Measurements from ENCODE around the gene FAM193A. TPM values are rescaled to one million over a fixed set of nuclear protein-coding genes. Genes with fewer than 3 reads are reported as not detected.
"Not testable (repeated sequence)": the region's sequence is repeated elsewhere in the genome, so short reads cannot be mapped to it uniquely, and the experiment has no call there.

The FAM193A gene
- polyA plus RNA-seq, 4 donors = 23.6 to 33.0 (median 28.4) TPM

- no peak for DNase-seq (ENCODE audit: low read depth in 4 of 4, low spot score in 2 of 4)
Observed at GRCh38 chr4:2714061-2714770, 177.8 kb downstream of the FAM193A start.

GRCh38 chr4:2714918-2715317 is 178.5 kb downstream of the FAM193A start:
- no peak for DNase-seq (ENCODE audit: low read depth in 4 of 4, low spot score in 2 of 4)

DNA sequence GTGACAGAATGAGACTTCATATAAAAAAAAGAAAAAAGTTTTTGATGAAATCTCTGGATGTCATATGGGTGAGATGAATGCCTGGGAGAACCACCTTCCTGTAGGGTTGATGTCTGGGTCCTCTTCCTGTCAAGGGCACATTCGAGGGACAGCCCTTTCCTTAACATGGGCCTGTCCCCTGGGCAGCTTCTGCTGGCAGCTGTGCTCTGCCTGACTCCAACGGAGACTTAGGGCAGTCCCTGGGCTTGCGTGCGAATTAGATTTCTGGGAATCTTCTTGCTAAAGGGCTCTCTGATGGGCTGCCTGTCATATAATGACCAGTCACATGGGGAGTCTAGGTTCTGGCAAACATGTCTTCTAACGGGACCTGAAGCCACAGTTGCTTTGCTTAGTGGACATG is 179.0 kb downstream of the FAM193A start:
- no peak for DNase-seq (ENCODE audit: low read depth in 4 of 4, low spot score in 2 of 4)

DNA sequence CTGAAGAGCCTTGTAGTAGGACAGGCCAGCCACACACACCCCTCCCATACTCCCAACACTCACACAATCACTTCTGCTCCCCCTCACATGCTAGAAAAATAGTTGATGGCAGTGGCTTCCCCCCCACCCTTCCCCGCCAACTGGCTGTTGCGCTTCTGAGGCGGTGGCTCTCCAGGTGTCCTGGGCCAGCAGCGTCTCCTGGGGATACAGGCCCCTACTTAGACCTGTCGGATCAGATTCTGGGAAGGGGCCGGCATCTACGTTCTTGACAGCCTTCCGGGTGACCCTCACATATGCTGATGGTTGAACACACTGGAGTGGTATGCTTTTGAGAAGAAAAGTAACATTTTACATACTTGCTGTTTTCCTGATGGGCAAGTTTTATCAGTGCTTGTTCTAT is 179.8 kb downstream of the FAM193A start:
- DNase-seq (ENCODE audit: low read depth in 4 of 4, low spot score in 2 of 4) = no peak

GRCh38 chr4:2721586-2721985 is 185.1 kb downstream of the FAM193A start:
- no peak for DNase-seq (ENCODE audit: low read depth in 4 of 4, low spot score in 2 of 4)

- DNase-seq (ENCODE audit: low read depth in 4 of 4, low spot score in 2 of 4) = no peak
Observed at GRCh38 chr4:2722033-2722432, 185.6 kb downstream of the FAM193A start.

DNA sequence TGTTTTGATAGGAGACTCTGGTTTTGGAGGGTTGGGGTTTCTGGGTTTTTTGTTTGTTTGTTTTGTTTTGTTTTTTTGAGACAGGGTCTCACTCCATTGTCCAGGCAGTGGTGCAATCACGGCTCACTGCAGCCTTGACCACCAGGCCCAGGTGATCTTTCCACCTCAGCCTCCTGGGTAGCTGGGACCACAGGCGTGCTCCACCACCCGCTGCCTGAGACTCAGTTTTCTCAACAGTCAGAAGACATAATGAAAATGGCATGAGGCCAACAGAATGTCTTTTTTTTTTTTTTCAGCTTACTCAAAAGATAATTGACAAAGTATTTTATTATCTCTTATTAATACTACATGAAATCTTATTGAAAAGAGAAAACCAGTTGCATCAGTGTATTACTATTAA is 187.3 kb downstream of the FAM193A start:
- DNase-seq (ENCODE audit: low read depth in 4 of 4, low spot score in 2 of 4) = no peak

GRCh38 chr4:2725380-2725779 is 188.9 kb downstream of the FAM193A start:
- DNase-seq (ENCODE audit: low read depth in 4 of 4, low spot score in 2 of 4) = no peak

DNA sequence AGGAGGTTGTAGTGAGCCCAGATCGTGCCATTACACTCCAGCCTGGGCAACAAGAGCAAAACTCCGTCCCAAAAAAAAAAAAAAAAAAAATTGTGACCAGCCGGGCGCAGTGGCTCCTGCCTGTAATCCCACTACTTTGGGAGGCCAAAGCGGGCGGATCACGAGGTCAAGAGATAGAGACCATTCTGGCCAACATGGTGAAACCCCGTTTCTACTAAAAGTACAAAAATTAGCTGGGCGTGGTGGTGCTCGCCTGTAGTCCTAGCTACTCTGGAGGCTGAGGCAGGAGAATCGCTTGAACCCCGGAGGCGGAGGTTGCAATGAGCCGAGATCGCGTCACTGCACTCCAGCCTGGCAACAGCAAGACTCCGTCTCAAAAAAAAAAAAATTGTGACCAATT is 190.4 kb downstream of the FAM193A start:
- not testable (repeated sequence) for DNase-seq (ENCODE audit: low read depth in 4 of 4, low spot score in 2 of 4)

- DNase-seq (ENCODE audit: low read depth in 4 of 4, low spot score in 2 of 4) = no peak
Observed at GRCh38 chr4:2728221-2728620, 191.8 kb downstream of the FAM193A start.

DNA sequence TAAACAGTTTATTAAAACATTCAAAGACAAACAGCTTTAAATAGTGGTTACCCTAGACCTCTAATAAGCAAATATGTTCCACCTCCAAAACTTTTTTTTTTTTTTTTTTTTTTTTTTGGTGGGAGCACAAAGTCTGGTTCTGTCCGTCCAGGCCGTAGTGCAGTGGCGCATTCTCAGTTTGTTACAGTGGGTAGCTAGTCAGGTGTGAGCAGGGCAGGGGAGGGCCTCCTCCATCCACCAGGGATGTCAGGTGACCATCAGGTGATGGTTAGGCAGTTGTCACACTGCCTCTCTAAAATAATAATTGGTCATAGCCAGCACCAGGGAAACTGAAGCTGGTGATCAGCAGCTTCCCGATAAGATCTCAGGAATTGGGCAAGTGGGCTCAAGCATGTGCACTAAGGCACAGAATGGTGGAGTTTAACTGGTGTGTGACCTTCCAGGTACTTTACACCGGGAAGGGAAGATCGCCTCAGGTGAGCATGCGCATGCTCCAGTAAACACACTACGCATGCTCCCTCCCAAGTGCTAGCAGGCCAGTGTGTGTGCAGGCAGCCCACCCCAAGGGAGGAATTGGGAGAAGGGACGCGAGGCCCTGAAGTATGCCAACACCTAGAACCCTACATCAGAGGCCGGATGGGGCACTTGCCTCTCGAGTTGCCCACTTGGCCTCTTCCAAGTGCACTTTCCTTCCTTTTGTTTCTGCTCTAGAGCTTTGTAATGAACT is 192.5 kb downstream of the FAM193A start:
- no peak for DNase-seq (ENCODE audit: low read depth in 4 of 4, low spot score in 2 of 4)

GRCh38 chr4:2729533-2729875 is 193.1 kb downstream of the FAM193A start:
- DNase-seq (ENCODE audit: low read depth in 4 of 4, low spot score in 2 of 4) = no peak

GRCh38 chr4:2731907-2732317 is 195.5 kb downstream of the FAM193A start:
- no peak for DNase-seq (ENCODE audit: low read depth in 4 of 4, low spot score in 2 of 4)

GRCh38 chr4:2732526-2732925 is 196.1 kb downstream of the FAM193A start:
- DNase-seq (ENCODE audit: low read depth in 4 of 4, low spot score in 2 of 4) = no peak

DNA sequence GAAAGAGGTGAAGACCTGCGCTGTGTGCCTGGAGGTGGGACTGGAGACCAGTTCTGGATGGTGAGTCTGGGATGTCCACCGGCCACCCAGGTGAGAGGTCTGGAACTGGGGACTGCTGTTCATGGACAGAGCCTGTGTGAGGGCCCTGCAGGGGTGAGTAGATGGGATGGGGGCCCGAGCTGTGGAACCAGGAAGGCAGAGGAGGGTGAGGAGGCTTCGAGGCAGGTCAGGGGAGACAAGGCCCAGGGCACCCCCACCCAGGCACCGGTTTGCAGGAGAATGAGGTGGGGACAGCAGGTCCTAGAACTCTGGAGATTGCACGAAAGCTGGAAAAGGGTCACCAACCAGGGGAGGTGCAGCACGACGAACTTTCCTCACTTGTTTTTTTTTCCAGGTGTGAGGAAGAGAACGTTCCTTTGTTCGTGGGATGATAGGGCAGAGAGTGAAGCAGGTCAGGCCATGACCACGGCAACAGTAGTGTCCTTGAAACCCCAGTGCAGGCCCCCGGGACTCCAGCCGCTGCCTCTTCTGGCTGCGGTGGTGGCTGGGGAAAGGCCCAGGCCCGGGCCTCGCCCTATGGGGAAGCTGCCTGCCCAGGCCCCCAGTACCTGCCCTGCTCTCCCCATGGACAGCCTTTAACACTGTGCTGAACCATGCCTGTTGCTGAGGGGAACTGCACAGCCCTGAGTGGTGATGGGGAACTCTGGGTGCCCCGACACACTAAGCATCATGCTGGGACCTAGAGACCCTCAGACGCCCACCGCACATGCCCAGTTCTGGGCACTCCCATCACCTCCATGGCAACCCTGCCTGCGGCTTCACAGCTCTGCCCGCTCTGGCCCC is 196.8 kb downstream of the FAM193A start:
- DNase-seq (ENCODE audit: low read depth in 4 of 4, low spot score in 2 of 4) = no peak

DNA sequence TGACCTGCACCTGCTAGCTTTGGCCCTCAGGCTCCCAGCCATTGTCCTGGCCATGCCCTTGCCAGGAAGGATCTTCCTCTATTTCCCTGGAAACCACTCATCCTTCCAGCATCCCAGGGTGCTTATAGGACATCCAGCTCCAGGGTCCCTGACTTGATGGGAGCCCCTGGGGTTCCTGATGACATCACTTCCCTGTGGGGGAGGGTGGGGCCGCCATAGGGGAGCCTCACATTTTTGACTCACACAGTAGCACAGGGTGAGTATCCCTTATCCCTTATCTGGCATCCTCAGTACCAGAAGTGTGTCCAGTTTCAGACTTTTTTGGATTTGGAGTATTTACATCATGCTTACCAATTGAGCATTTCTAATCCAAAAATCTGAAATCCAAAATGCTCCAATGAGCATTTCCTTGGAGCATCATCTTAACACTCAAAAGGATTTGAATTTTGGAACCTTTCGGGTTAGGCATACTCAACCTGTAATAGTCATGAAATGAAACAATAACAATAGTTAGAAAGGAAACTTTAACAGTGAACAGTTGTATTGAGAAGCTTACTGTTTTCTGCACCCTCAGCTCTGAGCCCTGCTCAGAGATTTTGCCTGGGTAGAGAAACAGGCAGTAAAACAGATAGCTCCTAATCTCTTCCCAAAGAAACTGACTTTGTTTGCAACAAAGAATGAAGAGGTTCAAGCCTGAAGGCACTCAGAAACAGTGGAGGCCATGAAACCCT is 197.6 kb downstream of the FAM193A start:
- DNase-seq (ENCODE audit: low read depth in 4 of 4, low spot score in 2 of 4) = no peak

DNA sequence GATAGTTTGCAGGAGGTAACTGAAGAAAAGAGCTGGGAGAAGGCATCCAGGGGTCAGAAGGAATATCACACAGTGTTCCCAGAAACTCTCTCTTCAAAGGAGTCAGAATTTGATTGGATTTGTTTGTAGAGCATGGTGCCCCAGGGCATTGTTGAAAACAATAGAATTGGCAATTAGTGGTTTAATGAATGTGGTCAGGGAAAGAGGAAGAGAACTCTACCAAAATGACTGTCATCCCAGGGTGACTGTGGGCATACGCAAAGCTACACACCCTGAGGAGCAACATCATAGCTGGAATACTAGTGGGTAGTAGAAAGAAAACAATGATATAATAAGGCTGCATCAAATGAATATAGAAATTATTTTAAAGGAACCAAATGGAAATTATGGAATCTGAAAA is 198.2 kb downstream of the FAM193A start:
- no peak for DNase-seq (ENCODE audit: low read depth in 4 of 4, low spot score in 2 of 4)

GRCh38 chr4:2735869-2736268 is 199.4 kb downstream of the FAM193A start:
- no peak for DNase-seq (ENCODE audit: low read depth in 4 of 4, low spot score in 2 of 4)

DNA sequence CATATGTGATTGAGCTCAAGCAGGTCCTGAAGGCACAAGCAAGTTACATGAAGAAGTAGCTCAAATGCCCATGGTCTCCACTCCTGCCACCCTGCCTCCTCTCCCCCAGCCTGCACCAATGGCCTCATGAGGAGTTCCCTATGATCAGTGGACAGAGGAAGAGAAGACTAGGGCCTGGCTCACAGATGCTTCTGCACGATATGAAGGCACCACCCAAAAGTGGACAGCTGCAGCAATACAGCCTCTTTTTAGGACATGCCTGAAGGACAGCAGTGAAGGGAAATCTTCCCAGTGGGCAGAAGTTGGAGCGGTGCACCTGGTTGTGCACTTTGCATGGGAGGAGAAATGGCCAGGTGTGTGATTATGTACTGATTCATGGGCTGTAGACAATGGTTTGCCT is 201.8 kb downstream of the FAM193A start:
- DNase-seq (ENCODE audit: low read depth in 4 of 4, low spot score in 2 of 4) = not testable (repeated sequence)

DNA sequence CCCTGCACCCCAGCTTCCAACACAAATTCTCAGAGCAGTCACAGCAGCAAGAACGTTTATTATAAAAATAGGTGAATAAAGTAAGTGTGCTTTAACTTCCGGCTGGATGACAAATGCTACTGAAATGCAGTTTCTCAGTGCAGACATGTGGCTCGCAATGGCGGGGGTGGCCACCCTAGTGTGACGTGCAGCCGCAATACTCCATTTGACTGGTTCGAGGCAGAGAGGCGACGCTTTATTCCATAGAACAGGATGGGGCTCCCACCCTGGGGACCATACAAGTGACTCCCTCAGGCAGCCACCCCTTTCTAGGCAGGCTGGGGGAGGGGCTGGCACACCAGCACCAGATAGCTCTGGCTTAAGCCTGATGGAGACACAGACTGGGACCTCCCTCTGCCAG is 205.2 kb downstream of the FAM193A start:
- no peak for DNase-seq (ENCODE audit: low read depth in 4 of 4, low spot score in 2 of 4)

Data from left renal cortex interstitium (tissue), 4 donors.